Chondrocyte (in vitro differentiated cells): ENCODE results near the gene DIAPH2. TPM values are rescaled to one million over a fixed set of nuclear protein-coding genes. Genes with fewer than 3 reads are reported as not detected.

Experiments
- DNase-seq: peaks from one replicate; pipeline ENCODE4 v3.0.0; 2021; ENCODE audit warnings: mixed read lengths, low spot score
- H3K27ac Mint-ChIP-seq: one replicate; pipeline ENCODE4 v1.8.0; 2021; ENCODE audit warnings: mild to moderate bottlenecking, moderate library complexity, mixed read lengths; ENCODE audit not compliant: unreplicated experiment
- H3K27me3 Mint-ChIP-seq: 2 replicates; pipeline ENCODE4 v1.8.0; 2021; ENCODE audit warnings: low read depth, mixed read lengths
- H3K36me3 Mint-ChIP-seq: 2 replicates; pipeline ENCODE4 v1.8.0; 2021; ENCODE audit warnings: low read depth, mixed read lengths
- H3K4me1 Mint-ChIP-seq: 2 replicates; pipeline ENCODE4 v1.8.0; 2021; ENCODE audit warnings: low read depth, mild to moderate bottlenecking, mixed read lengths
- H3K4me3 Mint-ChIP-seq: one replicate; pipeline ENCODE4 v1.8.0; 2021; ENCODE audit warnings: mild to moderate bottlenecking, moderate library complexity, mixed read lengths; ENCODE audit not compliant: unreplicated experiment
- H3K9me3 Mint-ChIP-seq: 2 replicates; pipeline ENCODE4 v1.8.0; 2021; ENCODE audit warnings: low read depth, mixed read lengths
- CTCF ChIP-seq: fragments of 200-600 bp; sonication (generic); IDR thresholded peaks from 2 replicates; pipeline ENCODE4 v1.5.0; 2021; ENCODE audit warnings: antibody characterized with exemption, mild to moderate bottlenecking, moderate library complexity
- total RNA-seq: library from RNA; stranded (reverse); gene quantifications from 3 replicates; pipeline ENCODE4 v1.2.1, GENCODE V29; 2021

DIAPH2 gene
- total RNA-seq, 1 donor from 2014 or later, result 14.5 TPM

GRCh38 chrX:96685210-96686099 lies 813 bp downstream of the DIAPH2 start:
- Mint-ChIP-seq H3K9me3 (no peaks in the 10 kb centered on the region), H3K27me3 (no peaks in the 10 kb centered on the region), H3K4me3 (peak overlapping the region; percentile 98), H3K36me3 (peaks cover 2% of the 10 kb centered on the region), H3K27ac (peak overlapping the region; percentile 71), H3K4me1 (peaks cover 26% of the 10 kb centered on the region)
- TF ChIP-seq CTCF, result peak; percentile 41
- no peak for DNase-seq

GRCh38 chrX:96687776-96688175 lies 3.1 kb downstream of the DIAPH2 start:
- no peaks in the 10 kb centered on the region for H3K9me3 Mint-ChIP-seq
- H3K4me3 Mint-ChIP-seq, result no peak overlapping the region
- no peak for TF ChIP-seq CTCF
- no peak overlapping the region for H3K27ac Mint-ChIP-seq
- no peak for DNase-seq
- no peaks in the 10 kb centered on the region for H3K27me3 Mint-ChIP-seq
- H3K4me1 Mint-ChIP-seq, result peaks cover 26% of the 10 kb centered on the region
- H3K36me3 Mint-ChIP-seq, result peaks cover 2% of the 10 kb centered on the region

- Mint-ChIP-seq H3K27ac (no peak overlapping the region), H3K4me1 (peaks cover 26% of the 10 kb centered on the region), H3K36me3 (peaks cover 2% of the 10 kb centered on the region), H3K9me3 (no peaks in the 10 kb centered on the region), H3K27me3 (no peaks in the 10 kb centered on the region), H3K4me3 (no peak overlapping the region)
- no peak for TF ChIP-seq CTCF
- no peak for DNase-seq
Observed at GRCh38 chrX:96688789-96689188, 4.1 kb downstream of the DIAPH2 start.

GRCh38 chrX:96689991-96690390 lies 5.3 kb downstream of the DIAPH2 start:
- H3K27ac Mint-ChIP-seq, result no peak overlapping the region
- H3K36me3 Mint-ChIP-seq, result peaks cover 2% of the 10 kb centered on the region
- H3K4me1 Mint-ChIP-seq, result peaks cover 17% of the 10 kb centered on the region
- H3K27me3 Mint-ChIP-seq, result no peaks in the 10 kb centered on the region
- H3K9me3 Mint-ChIP-seq, result no peaks in the 10 kb centered on the region
- no peak for TF ChIP-seq CTCF
- H3K4me3 Mint-ChIP-seq, result no peak overlapping the region
- no peak for DNase-seq

- Mint-ChIP-seq H3K4me1 (no peaks in the 10 kb centered on the region), H3K27ac (no peak overlapping the region), H3K36me3 (no peaks in the 10 kb centered on the region), H3K27me3 (no peaks in the 10 kb centered on the region), H3K4me3 (no peak overlapping the region), H3K9me3 (no peaks in the 10 kb centered on the region)
- no peak for TF ChIP-seq CTCF
- no peak for DNase-seq
Observed at GRCh38 chrX:96692454-96692853, 7.8 kb downstream of the DIAPH2 start.
